K562 (cell line): Measurements from ENCODE around the gene KRT8. TPM values are rescaled to one million over a fixed set of nuclear protein-coding genes. Genes with fewer than 3 reads are reported as not detected.

Source experiments
- C11orf30 ChIP-seq: fragments of 450-650 bp; IDR thresholded peaks from 2 replicates; pipeline ENCODE4 v1.6.1; 2016; ENCODE audit warnings: low read depth, mild to moderate bottlenecking
- CBX3 ChIP-seq, 2 experiments: IDR thresholded peaks; 1 replicate in 1 of 2; 2 replicates in 1 of 2; pipeline ENCODE4 v1.6.1; 2012; ENCODE audit warnings: inconsistent platforms in 2 of 2, low read length in 2 of 2, borderline replicate concordance in 1 of 2, control low read depth in 1 of 2
- CBX8 ChIP-seq: fragments of 200-600 bp; sonication (generic); IDR thresholded peaks from 2 replicates; pipeline ENCODE4 v1.6.1; 2012; ENCODE audit warnings: borderline replicate concordance, mixed run types, low read depth, mild to moderate bottlenecking, moderate library complexity, mixed read lengths, low read length, control low read depth, inconsistent platforms; ENCODE audit not compliant: poor library complexity, severe bottlenecking; ENCODE audit errors: extremely low read depth
- FOXJ3 ChIP-seq: sonication (generic); formaldehyde crosslinking; IDR thresholded peaks from 2 replicates; pipeline ENCODE4 v1.4.0; 2020; ENCODE audit warnings: mild to moderate bottlenecking, missing genetic modification reagents
- GMEB1 ChIP-seq: fragments of 250-450 bp; sonication (Bioruptor Pico); IDR thresholded peaks from 2 replicates; pipeline ENCODE4 v1.4.0; 2020; ENCODE audit warnings: mild to moderate bottlenecking
- GTF2E2 ChIP-seq: fragments of 200-800 bp; sonication (Bioruptor generic); IDR thresholded peaks from 2 replicates; pipeline ENCODE4 v1.6.1; 2016; ENCODE audit warnings: missing genetic modification characterization, missing compliant biosample characterization
- HDAC3 ChIP-seq: fragments of 450-650 bp; IDR thresholded peaks from 2 replicates; pipeline ENCODE4 v1.6.1; 2018; ENCODE audit warnings: borderline replicate concordance, mild to moderate bottlenecking, moderate library complexity; ENCODE audit not compliant: partially characterized antibody
- HNRNPH1 ChIP-seq: fragments of 200-400 bp; formaldehyde crosslinking; optimal IDR thresholded peaks from 2 replicates; pipeline ENCODE3; 2017; ENCODE audit warnings: low read depth, mild to moderate bottlenecking, low read length, moderate library complexity
- KAT7 ChIP-seq: sonication (generic); formaldehyde crosslinking; IDR thresholded peaks from 2 replicates; pipeline ENCODE4 v1.8.0; 2022; ENCODE audit warnings: missing genetic modification reagents, mild to moderate bottlenecking, borderline replicate concordance
- PHB ChIP-seq: fragments of 250-450 bp; sonication (Bioruptor Pico); IDR thresholded peaks from 2 replicates; pipeline ENCODE4 v1.5.0; 2021
- RBFOX2 ChIP-seq: fragments of 200-400 bp; formaldehyde crosslinking; IDR thresholded peaks from 2 replicates; pipeline ENCODE4 v1.6.1; 2017; ENCODE audit warnings: low read depth, mild to moderate bottlenecking, low read length, moderate library complexity
- RHOXF2B ChIP-seq: fragments of 250-450 bp; sonication (Bioruptor Pico); conservative IDR thresholded peaks from 2 replicates; pipeline ENCODE4 v1.5.1; 2021
- RNF219 ChIP-seq: fragments of 250-450 bp; sonication (Bioruptor Pico); IDR thresholded peaks from 2 replicates; pipeline ENCODE4 v1.5.0; 2022; ENCODE audit warnings: mild to moderate bottlenecking
- SPI1 ChIP-seq: IDR thresholded peaks from 2 replicates; pipeline ENCODE4 v1.6.1; 2011; ENCODE audit warnings: low read depth, low read length, control low read depth, borderline replicate concordance
- ZBTB33 ChIP-seq: sonication (generic); formaldehyde crosslinking; IDR thresholded peaks from 2 replicates; pipeline ENCODE4 v1.8.1; 2023; ENCODE audit warnings: mild to moderate bottlenecking, missing genetic modification reagents
- ZBTB8A ChIP-seq: fragments of 450-650 bp; IDR thresholded peaks from 2 replicates; pipeline ENCODE4 v1.6.1; 2018; ENCODE audit warnings: mild to moderate bottlenecking, moderate library complexity; ENCODE audit not compliant: partially characterized antibody
- ZEB2 ChIP-seq: fragments of 450-650 bp; IDR thresholded peaks from 2 replicates; pipeline ENCODE4 v1.6.1; 2016
- ZKSCAN3 ChIP-seq: fragments of 250-450 bp; sonication (Bioruptor Pico); IDR thresholded peaks from 2 replicates; pipeline ENCODE4 v1.4.0; 2020
- ZNF830 ChIP-seq: fragments of 250-450 bp; sonication (Bioruptor Pico); IDR thresholded peaks from 2 replicates; pipeline ENCODE4 v1.5.0; 2021; ENCODE audit warnings: mild to moderate bottlenecking
- polyA plus RNA-seq, 8 experiments: library from polyadenylated mRNA; depleted of rRNA in 4 of 8; stranded (reverse) in 5 of 8; unstranded in 3 of 8; fragments of >200 nt; fragmentation: Nextera tagmentation in 2 of 8; fragmentation: Illumina TruSeq in 1 of 8; extraction: Ambion mirVana in 2 of 8; extraction: Trizol in 1 of 8; gene quantifications; 2 replicates each; pipeline versions ENCODE4 v1.2.1 to v1.2.3, GENCODE V29; 2011 to 2014; ENCODE audit warnings: inconsistent platforms in 1 of 8, missing spikeins in 1 of 8
- total RNA-seq, 7 experiments: library from RNA; depleted of rRNA in 6 of 7; stranded (reverse); fragments of >200 nt in 6 of 7; fragmentation: Illumina TruSeq in 2 of 7; extraction: Trizol in 2 of 7; gene quantifications; 2 replicates each; pipeline versions ENCODE4 v1.2.1 to v1.2.3, GENCODE V29; 2011 to 2021; ENCODE audit warnings: low replicate concordance in 1 of 7
- TF ChIP-seq, protein P1 (sequence below): sonication (generic); formaldehyde crosslinking; IDR thresholded peaks from 2 replicates; pipeline ENCODE4 v1.5.0; 2020; ENCODE audit warnings: missing genetic modification reagents
- TF ChIP-seq, protein P2 (sequence below): fragments of 200-800 bp; sonication (Bioruptor generic); IDR thresholded peaks from 2 replicates; pipeline ENCODE4 v1.6.1; 2017; ENCODE audit warnings: missing genetic modification characterization, missing compliant biosample characterization

The KRT8 gene
- total and polyA plus RNA-seq, 9 of the 15 experiments (the other 6 are each of a cell fraction or from before 2014, with no cell fraction given) = 41.5 to 661 (median 260) TPM

DNA sequence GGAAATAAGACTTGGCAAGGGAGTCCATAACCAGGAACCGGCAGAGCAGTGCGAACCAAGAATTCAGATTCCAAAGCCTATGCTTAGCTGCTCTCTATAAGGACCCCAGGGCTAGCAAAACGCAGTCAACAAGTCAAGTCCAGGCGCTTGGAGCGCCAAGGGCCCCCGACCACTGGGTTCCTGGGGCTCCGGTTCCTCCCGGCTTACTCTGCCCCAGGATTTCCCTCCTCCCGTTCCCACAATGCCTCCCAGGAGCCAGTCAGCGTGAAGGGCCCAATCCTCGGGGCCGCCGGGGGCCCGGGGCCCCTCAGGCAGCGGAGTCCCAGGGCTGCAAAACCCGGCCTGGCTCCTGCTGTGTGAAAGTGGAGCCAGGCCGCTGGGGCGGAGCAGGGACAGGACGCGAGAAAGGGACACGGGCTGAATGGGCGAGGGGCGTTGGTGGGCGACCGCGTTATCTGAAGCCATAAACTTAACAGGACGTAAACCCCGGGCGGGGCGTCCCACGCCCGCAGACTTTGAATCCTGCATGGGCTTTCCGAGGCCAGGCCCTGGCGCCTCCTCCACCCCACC is 1.5 kb downstream of the KRT8 start (continued):
- TF ChIP-seq RHOXF2B (CRISPR knock-in tag) (no peak), GTF2E2 (tag) (no peak), CBX3 (IDR thresholded peaks at IDR 0.05; ENCODE audit: borderline replicate concordance in 1 of 2, low read length in 2 of 2) (no peak), RBFOX2 (peak; percentile 88), ZBTB33 (CRISPR knock-in tag) (no peak), CBX8 (no peak), PHB (CRISPR knock-in tag) (no peak), ZKSCAN3 (CRISPR knock-in tag) (no peak), C11orf30 (no peak), GMEB1 (CRISPR knock-in tag) (0 out of 2 replicates have a peak, but pooled peaks have one; percentile 33), HDAC3 (peak; percentile 95), FOXJ3 (no peak), SPI1 (no peak), HNRNPH1 (no peak), RNF219 (CRISPR knock-in tag) (no peak), KAT7 (0 out of 2 replicates have a peak, but pooled peaks have one; percentile 44), ZBTB8A (no peak), ZNF830 (no peak), ZEB2 (no peak)
- TF ChIP-seq, protein P1, sequence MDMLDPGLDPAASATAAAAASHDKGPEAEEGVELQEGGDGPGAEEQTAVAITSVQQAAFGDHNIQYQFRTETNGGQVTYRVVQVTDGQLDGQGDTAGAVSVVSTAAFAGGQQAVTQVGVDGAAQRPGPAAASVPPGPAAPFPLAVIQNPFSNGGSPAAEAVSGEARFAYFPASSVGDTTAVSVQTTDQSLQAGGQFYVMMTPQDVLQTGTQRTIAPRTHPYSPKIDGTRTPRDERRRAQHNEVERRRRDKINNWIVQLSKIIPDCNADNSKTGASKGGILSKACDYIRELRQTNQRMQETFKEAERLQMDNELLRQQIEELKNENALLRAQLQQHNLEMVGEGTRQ (CRISPR knock-in tag) = no peak
- TF ChIP-seq, protein P2, sequence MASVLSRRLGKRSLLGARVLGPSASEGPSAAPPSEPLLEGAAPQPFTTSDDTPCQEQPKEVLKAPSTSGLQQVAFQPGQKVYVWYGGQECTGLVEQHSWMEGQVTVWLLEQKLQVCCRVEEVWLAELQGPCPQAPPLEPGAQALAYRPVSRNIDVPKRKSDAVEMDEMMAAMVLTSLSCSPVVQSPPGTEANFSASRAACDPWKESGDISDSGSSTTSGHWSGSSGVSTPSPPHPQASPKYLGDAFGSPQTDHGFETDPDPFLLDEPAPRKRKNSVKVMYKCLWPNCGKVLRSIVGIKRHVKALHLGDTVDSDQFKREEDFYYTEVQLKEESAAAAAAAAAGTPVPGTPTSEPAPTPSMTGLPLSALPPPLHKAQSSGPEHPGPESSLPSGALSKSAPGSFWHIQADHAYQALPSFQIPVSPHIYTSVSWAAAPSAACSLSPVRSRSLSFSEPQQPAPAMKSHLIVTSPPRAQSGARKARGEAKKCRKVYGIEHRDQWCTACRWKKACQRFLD = no peak
